Right kidney (tissue), 1 donor: Measurements from ENCODE around the gene HACL1.
"Not testable (repeated sequence)": the region's sequence is repeated elsewhere in the genome, so short reads cannot be mapped to it uniquely, and the experiment has no call there.

Experiments
- DNase-seq: peaks from one replicate; pipeline ENCODE4 v3.0.0-alpha.2; 2016

HACL1 gene

DNA sequence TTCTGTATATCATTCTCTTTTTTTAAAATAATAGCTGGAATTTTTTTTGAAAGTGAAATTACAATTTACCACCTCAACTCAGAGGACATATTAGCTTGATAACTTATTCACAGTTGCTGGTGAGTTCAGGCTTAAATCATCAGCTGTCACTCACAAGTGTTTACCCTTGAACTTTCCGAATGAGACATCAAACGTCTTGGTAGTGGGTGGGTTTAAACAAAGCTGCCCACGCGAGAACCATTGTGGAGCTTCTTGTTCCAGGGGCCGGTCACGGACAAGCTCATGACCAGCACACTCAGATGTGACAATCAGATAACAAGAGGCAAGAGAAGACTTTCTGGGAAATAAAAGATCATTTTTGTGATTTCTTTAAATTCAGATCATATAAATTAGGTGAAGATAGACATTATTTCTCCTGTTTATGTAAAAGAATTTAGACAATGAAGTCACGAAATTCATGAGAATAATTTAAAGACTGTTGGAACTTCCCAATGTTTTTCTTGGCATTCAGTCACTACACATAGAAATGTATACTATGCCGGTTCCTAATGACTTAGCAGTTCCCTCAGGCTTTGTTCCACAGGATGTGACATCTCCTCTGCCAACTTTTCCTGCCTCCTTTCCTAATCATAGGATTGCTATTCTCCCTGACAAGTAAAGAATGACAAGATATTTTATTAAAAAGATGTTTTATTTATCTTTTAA, 29.4 kb upstream of the HACL1 start:
- peak; percentile 28 for DNase-seq

DNA sequence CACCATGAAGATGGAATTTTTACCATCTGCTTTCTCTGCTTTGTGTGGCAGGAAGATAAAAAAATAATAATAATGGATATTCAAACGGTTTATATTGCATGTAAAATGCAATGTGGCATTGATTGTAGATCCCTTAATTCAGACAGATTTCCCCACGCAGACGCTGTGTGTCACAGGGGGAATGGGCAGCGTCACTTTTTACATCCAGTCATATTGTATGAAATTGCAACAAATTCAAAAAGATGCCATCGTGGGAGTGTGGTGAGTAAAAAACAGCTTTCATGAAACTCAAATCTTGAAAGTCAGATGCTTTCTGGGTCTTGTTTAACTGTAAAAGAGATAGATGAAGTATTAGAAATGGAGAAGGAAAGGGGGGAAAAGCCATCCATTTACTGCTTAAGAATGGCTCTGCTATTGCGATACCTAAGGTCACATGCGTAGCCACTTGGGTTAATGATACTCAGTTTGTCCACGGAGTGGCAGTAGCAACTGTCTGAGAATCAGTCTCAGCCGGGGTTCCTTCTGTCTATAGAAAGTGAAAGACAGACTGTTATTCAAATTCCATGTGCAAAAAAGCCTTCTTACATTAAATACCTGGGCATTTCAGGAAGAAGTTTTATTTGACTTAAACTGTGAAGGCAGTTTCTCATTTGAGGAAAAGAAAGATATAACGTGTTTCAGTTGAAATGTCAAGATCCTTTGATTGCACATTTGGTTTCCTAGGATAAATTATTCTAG, 28.7 kb upstream of the HACL1 start:
- DNase-seq: peak; percentile 23

DNA sequence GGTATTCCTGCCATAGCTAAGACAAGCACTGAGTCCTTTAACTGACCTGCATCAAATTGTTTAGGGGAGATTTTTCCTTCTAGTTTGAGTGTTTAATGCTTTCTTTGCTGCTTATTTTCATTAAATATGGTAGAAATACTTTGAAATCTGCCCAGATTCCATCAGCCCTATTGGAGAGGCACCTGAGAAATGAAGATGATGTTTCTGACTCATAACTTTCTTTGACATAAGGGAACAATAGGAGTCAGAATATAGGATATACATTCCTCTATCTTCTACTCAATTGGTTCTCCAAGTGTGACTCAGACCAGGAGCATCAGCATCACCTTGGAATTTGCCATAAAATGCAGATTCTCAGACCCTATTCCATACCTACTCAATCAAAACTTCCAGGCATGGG, 27.6 kb upstream of the HACL1 start:
- DNase-seq: no peak

DNA sequence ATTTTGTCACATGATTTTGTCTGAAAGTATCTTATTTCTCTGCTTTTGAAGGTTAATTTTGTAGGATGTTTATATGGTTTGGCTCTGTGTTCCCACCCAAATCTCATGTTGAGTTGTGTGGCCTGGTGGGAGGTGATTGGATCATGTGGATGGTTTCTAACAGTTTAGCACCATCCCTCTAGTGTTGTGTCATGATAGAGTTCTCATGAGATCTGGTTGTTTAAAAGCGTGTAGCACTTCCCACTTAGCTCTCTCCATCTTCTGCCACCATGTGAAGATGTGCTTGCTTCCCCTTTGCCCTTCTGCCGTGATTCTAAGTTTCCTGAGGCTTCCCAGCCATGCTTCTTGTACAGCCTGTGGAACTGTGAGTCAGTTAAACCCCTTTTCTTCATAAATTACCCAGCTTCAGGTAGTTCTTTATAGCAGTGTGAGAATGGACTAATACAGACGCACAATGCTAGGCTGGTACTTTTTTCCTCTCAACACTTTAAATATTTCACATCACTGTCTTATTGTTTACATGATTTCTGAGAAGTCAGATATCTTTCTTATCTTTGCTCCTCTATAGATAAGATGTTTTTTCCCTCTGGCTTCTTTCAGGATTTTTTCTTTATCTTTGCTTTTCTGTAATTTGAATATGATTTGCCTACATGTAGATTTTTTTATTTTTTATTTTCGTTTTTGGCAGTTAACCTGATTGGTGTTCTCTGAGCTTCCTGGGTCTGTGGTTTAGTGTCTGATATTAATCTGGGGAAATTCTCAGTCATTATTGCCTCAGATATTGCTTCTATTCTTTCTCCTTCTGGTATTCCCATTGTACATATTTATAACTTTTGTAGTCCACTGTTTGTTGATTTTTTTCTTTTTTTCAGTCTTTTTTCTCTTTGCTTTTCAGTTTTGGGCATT, 22.4 kb upstream of the HACL1 start:
- DNase-seq: no peak

DNA sequence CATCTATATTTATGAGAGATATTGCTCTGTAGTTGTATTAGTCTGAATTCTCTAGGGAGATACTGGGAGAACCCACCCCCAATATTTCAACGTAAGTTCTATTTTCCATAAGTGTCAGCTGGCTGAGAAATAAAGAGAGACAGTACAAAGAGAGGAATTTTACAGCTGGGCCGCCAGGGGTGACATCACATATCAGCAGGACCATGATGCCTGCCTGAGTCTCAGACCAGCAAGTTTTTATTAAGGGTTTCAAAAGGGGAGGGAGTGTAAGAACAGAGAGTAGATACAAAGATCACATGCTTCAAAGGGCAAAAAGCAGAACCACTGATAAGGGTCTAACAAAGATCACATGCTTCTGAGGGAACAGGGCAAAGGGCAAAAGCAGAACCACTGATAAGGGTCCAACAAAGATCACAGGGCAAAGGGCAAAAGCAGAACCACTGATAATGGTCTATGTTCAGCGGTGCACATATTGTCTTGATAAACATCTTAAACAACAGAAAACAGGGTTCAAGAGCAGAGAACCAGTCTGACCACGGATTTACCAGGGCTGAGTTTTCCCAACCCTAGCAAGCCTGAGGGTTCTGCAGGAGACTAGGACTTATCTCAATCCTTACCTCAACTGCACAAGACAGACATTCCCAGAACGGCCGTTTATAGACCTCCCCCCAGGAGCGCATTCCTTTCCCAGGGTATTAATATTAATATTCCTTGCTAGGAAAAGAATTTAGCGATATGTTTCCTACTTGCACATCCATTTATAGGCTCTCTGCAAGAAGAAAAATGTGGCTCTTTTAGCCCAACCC, 18.5 kb upstream of the HACL1 start:
- DNase-seq: not testable (repeated sequence)

DNA sequence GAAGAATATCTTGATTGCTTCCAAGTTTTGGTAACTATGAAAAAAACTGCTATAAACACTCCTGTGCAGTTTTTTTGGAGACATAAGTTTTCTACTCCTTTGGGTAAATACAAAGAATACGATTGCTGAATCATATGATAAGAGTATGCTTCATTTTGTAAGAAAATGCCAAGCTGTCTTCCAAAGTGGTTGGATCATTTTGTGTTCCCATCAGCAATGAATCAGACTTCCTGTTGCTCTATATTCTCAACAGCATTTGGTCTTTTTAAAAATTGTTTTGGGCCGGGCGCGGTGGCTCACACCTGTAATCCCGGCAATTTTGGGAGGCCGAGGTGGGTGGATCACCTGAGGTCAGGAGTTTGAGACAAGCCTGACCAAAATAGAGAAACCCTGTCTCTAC, 14.7 kb upstream of the HACL1 start:
- DNase-seq: no peak

DNA sequence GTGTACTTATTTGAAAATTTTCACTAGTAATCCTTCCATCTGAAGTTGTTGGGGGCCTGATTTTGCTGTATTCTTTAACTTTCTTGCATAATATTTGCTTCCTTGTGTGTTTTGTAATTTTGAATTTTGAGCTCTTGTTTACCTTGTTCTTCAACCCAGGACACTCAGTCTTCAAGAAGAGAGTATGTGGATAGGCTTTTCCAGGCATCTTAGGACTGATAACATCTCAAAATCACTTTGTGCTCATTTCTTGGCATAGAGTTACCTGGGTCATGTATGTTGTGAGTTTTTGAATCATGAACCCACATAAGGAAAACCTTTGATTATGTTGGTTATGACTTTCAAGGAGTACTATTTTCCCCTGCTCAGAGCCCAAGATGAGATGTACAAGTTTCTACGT, 13.6 kb upstream of the HACL1 start:
- DNase-seq: no peak

DNA sequence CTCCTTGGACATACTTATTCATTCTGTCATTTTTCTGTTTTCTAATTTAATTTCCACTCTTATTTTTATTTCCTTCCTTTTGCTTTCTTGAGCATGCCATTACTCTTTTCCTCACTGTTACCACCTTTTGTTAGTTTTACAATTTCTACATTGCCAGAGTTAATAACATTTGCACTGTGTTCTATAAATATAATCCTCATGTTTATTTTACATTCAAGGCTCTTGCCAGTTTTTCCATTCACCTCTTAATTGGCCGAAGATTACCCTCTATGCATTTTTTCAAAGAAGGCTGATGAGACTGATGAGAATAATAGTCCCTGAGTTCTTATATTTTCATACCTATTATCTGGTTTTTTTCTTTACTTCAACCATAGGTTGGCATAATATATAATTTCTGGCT, 10.6 kb upstream of the HACL1 start:
- DNase-seq: no peak

DNA sequence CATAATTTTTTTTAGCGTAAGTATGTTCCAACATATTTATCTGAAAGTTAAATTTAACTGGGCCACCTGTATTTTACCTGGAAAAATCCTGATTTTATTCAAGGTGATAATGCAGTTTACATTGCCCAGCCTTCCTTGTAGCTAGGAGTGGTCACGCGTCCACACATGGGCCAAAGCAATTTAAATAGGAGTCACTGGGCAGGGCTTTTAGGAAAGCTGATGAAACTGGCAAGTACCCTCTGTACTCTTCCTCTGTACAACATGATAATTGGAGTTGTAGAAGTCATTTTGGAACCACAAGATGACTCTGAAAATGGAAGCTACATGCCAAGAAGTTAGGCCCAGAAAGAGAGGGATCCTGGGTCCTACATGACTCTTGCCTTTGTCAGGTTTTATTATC, 9.6 kb upstream of the HACL1 start:
- DNase-seq: no peak

DNA sequence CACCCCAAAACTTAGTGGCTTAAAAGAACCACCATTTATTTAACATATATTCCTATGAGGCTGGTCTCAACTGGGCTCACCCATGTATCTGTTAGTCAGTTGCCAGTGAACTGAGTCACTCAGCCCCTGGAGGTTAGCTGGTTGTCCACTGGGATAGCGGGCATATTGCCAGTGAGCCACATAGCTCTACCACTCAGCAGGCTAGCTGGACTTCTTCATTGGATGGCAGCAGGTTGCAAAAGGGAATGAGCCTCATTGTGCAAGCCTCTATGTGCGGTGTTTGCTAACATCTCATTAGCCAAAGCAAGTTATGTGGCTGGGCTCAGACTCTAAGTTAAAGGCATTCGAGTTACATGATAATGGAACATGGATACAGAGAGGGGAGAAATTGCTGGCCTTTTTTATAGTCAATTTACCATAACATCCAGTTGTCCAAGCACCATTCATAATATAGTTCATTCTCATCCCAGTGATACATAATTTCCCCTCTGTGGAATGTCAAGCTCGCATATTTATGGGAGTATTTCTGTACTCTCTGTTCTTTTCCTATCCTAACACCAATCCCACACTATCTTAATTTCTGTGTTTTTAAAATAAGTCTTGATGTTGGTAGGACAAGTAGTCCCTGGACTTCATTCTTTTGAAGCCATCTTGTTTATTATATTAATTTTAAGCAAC, 8.9 kb upstream of the HACL1 start:
- DNase-seq: no peak

DNA sequence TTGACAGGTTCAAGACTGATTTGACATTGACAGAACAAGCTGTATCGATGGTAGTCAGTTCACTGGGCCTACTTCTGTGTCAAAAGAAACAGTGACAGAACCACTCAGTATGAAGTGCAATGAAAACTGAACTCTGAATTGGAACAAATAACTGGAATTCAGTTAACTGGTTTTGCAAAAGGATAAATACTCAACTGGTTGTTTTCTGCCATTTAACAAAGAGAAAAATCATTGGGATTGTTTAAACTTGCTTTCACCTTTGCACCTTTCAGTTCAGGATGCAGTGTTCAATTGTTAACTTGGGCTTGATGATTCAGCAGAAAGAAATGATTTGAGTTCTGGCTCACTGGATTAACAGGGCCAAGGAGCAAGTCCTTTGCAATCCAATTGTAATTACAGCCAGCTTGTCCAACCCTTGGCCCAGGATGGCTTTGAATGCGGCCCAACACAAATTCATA, 5.1 kb upstream of the HACL1 start:
- DNase-seq: peak; percentile 25

DNA sequence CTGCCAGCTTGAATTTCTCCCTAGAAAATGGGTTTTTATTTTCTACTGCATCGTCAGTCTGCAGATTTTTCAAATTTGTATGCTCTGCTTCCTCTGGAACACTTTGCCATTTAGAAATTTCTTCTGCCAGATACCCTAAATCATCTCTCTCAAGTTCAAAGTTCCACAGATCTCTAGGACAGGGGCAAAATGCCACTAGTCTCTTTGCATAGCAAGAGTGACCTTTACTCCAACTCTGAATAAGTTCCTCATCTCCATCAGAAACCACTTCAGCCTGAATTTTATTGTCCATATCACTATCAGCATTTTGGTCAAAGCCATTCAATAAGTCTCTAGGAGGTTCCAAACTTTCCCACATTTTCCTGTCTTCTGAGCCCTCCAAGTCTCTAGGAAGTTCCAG, 3.2 kb upstream of the HACL1 start:
- not testable (repeated sequence) for DNase-seq

DNA sequence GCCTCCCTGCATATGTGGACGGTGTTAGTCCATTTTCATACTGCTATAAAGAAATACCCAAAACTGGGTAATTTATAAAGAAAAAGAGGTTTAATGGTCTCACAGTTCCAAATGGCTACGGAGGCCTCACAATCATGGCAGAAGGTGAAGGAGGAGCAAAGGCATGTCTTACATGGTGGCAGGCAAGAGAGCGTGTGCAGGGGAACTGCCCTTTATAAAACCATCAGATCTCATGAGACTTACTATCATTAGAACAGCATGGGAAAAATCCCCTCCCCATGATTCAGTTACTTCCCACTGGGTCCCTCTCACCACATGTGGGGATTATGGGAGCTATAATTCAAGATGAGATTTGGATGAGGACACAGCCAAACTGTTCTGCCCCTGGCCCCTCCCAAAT, 1.4 kb upstream of the HACL1 start:
- DNase-seq: not testable (repeated sequence)

DNA sequence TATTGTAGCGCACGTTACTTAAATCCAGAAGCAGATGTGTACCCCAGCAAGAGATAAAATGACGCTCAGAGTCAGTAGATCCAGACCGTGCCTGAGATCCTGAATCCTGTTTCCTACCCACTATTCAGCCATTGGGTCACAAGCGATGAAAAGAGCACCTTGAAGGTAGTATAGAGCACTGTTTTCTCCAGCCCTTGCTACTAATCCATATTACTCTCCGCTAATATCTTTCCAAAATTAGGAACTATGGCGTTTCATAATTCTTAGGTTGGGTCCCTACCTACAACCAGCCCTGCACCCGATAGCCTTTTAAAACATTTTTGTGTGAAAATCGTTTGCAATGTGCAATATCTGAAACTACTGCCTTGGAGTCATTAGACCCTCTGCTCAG, 772 bp upstream of the HACL1 start:
- DNase-seq: no peak

DNA sequence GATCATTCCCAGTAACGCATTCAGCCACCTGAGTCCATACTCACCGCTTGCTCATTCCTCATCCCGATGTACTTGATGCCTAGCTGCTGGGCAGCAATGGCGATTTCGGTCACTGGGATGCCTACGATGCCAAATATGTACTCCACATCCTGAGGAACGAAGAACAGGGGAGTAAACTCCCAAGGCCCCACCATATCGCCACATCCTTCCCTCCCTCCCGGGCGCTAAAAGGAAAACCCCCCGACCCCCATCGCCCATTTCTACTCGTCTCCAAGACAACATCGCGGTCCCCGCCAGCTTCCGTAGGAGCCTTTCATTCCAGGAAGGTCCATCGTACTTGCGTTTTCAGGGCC, 347 bp downstream of the HACL1 start:
- peak; percentile 79 for DNase-seq

DNA sequence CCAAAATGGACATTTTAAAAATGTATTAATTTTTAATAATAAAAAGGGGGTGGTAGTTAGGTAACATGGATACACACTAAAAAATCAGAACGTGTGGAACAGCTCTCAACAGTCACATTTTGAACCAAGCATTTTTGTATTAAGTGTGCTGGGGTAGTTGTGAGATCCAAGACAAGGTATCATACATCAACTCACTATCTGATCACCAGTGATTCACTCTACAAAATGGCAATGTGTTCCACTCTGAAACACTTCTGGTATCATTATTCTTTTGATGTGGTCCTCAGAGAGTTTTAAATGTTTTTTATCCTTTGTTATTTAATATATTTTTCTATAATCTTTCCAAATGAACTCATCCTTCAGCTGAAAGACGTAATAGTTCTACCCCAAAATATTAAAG, 5.4 kb downstream of the HACL1 start:
- no peak for DNase-seq

DNA sequence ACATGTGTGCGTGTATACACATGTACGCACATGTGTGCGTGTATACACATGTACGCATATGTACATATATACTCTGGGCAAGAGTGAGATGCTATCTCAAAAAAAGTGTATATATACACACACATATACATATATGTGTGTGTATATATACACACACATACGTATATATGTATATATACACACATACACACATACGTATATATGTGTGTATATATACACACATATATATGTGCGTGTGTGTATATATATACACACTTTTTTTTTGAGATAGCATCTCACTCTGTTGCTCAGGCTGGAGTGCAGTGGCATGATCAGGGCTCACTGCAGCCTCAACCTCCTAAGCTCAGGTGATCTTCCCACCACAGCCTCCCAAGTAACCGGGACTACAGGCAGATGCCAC, 8.4 kb downstream of the HACL1 start:
- DNase-seq: no peak

DNA sequence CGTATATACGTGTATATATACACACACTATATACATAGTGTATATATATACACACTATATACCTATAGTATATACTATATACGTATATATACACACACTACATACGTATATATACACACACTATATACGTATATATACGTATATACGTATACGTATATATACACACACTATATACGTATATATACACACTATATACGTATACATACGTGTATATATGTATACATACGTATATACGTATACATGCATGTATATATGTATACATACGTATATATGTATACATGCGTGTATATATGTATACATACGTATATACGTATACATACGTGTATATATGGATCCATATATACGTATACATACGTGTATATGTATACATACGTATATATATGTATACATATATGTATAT, 9.4 kb downstream of the HACL1 start:
- no peak for DNase-seq

DNA sequence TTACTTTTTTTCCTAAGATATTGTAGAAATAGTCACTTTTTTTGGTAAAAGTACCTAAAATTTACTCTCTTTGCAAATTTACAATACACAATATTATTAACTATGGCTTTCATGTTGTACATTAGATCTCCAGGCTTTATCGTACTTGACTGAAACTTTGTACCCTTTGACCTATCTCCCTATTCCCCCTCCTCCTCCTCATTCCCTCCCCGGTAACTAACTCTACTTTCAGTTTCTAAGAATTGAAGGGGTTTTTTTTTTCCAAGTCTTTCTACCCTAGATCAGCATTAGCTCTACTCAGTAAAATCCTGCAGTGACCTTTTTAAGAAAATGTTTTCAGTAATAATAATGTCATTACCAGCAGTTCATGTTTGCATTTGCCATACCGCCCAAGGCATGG, 10.1 kb downstream of the HACL1 start:
- DNase-seq: no peak

DNA sequence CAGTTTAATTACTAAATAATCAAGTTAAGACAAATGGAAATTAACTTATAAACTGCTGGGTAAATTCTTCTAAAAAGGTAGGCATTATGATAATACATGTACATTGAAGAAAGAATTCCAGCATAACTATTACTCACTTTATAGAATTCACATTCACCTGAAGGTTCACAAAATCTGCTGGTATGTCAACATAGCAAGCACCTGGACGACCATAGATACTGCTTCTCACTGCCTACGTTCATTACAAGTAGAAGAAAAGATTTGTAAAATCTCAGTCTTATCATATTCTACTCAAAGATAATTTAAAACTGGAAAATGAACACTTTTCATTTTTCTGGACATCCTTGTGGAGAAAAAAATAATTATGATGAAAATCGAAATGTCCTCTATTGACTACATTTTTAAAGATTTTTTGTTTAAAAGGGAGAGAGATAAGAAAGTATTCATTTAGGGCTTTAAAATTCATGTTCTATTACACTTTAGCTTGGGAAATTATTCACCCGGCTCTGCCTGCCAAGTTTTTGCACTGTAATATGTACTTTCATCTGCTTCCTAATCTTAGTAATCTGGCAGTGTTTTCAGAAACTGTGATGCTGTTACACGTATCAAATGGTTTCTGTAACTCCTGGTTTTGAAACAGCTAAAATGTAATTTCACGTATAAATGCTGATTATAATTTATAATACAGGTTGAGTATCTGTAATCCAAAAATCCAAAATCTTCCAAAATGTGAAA, 16.1 kb downstream of the HACL1 start:
- DNase-seq: no peak
